Measurements from ENCODE around the gene ZNF276.

Gene ZNF276

DNA sequence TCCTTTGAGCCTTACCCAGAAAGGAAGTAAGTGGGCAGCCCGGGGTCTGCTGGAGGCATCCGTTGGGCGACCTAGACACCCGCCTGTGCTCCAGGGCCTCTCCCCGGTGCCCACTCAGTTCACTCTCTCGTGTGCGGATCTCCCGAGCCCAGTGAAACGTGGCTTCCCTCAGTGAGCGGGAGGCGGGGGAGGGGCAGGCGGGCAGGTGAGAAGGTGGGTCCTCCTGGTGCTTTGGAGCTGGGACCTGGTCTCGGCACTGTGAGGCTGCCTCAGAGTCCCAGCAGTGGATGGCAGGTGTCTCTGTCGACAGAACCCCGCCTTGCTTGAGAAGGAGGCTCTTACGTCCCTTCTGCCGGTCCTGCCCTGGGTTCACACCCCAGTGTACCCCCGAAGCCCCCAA, 8.0 kb downstream of the ZNF276 start:
- no peak overlapping the region for H3K27ac ChIP-seq (replicated peaks)
- TF ChIP-seq, protein P1, sequence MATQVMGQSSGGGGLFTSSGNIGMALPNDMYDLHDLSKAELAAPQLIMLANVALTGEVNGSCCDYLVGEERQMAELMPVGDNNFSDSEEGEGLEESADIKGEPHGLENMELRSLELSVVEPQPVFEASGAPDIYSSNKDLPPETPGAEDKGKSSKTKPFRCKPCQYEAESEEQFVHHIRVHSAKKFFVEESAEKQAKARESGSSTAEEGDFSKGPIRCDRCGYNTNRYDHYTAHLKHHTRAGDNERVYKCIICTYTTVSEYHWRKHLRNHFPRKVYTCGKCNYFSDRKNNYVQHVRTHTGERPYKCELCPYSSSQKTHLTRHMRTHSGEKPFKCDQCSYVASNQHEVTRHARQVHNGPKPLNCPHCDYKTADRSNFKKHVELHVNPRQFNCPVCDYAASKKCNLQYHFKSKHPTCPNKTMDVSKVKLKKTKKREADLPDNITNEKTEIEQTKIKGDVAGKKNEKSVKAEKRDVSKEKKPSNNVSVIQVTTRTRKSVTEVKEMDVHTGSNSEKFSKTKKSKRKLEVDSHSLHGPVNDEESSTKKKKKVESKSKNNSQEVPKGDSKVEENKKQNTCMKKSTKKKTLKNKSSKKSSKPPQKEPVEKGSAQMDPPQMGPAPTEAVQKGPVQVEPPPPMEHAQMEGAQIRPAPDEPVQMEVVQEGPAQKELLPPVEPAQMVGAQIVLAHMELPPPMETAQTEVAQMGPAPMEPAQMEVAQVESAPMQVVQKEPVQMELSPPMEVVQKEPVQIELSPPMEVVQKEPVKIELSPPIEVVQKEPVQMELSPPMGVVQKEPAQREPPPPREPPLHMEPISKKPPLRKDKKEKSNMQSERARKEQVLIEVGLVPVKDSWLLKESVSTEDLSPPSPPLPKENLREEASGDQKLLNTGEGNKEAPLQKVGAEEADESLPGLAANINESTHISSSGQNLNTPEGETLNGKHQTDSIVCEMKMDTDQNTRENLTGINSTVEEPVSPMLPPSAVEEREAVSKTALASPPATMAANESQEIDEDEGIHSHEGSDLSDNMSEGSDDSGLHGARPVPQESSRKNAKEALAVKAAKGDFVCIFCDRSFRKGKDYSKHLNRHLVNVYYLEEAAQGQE (IDR thresholded peaks at IDR 0.05; ENCODE audit: insufficient replicate concordance, low read depth), result no peak
- TF ChIP-seq POLR2AphosphoS5 (IDR thresholded peaks at IDR 0.05; ENCODE audit: low read depth) (no peak), GABPA (IDR thresholded peaks at IDR 0.05; ENCODE audit: low read depth) (no peak), SPI1 (IDR thresholded peaks at IDR 0.05; ENCODE audit: borderline replicate concordance, low read depth) (no peak)
- TF ChIP-seq, protein P2, sequence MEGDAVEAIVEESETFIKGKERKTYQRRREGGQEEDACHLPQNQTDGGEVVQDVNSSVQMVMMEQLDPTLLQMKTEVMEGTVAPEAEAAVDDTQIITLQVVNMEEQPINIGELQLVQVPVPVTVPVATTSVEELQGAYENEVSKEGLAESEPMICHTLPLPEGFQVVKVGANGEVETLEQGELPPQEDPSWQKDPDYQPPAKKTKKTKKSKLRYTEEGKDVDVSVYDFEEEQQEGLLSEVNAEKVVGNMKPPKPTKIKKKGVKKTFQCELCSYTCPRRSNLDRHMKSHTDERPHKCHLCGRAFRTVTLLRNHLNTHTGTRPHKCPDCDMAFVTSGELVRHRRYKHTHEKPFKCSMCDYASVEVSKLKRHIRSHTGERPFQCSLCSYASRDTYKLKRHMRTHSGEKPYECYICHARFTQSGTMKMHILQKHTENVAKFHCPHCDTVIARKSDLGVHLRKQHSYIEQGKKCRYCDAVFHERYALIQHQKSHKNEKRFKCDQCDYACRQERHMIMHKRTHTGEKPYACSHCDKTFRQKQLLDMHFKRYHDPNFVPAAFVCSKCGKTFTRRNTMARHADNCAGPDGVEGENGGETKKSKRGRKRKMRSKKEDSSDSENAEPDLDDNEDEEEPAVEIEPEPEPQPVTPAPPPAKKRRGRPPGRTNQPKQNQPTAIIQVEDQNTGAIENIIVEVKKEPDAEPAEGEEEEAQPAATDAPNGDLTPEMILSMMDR (IDR thresholded peaks at IDR 0.05; ENCODE audit: insufficient read depth, low read length), result no peak
- H3K4me3 ChIP-seq (replicated peaks; ENCODE audit: insufficient read depth, low read length), result no peak overlapping the region
- no peak for DNase-seq (ENCODE audit: low read depth in 1 of 2, low spot score in 1 of 2)
- H3K27me3 ChIP-seq (ENCODE audit: insufficient read depth, poor library complexity, severe bottlenecking), result no peaks in the 10 kb centered on the region

DNA sequence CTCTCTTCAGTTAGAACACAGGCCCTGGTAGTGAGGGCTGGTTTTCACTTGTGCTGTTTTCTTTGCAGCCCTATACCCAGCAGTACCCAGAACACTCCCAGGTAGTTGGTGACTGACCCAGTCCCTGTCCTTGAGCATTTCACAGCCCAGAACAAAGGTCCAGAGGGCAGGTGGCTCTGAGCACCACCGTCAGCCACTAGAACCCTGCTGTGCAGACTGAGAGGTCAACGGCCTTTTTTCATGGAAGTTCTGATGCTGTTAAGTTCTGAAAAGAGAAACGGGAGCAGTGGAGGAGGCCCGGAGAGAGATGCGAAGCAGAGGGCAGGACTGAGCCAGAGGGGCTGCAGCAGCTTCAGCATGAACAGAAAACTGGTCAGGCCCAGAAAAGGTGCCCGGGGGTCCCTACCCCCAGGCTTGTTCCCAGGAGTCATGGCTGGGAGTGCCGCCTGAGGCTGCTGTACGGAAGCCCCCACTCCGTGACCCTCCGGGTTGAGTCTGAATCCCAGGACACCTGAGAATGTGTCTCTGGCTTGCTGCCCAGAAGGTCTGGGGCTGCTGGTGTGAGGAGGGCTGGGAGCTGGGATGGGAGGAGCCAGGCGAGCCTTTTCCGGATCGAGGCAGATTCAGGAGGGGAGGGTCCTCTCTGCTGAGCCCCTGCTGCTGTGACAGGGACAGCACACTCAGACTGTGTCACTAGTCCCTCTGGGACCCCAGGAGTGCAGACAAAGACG, 8.7 kb downstream of the ZNF276 start:
- H3K4me3 ChIP-seq (replicated peaks; ENCODE audit: insufficient read depth, low read length), result no peak overlapping the region
- no peaks in the 10 kb centered on the region for H3K27me3 ChIP-seq (ENCODE audit: insufficient read depth, poor library complexity, severe bottlenecking)
- TF ChIP-seq GABPA (IDR thresholded peaks at IDR 0.05; ENCODE audit: low read depth) (no peak), SPI1 (IDR thresholded peaks at IDR 0.05; ENCODE audit: borderline replicate concordance, low read depth) (no peak), POLR2AphosphoS5 (IDR thresholded peaks at IDR 0.05; ENCODE audit: low read depth) (no peak)
- TF ChIP-seq, protein P2 (IDR thresholded peaks at IDR 0.05; ENCODE audit: insufficient read depth, low read length), result no peak
- TF ChIP-seq, protein P1 (IDR thresholded peaks at IDR 0.05; ENCODE audit: insufficient replicate concordance, low read depth), result no peak
- no peak for DNase-seq (ENCODE audit: low read depth in 1 of 2, low spot score in 1 of 2)
- no peak overlapping the region for H3K27ac ChIP-seq (replicated peaks)

DNA sequence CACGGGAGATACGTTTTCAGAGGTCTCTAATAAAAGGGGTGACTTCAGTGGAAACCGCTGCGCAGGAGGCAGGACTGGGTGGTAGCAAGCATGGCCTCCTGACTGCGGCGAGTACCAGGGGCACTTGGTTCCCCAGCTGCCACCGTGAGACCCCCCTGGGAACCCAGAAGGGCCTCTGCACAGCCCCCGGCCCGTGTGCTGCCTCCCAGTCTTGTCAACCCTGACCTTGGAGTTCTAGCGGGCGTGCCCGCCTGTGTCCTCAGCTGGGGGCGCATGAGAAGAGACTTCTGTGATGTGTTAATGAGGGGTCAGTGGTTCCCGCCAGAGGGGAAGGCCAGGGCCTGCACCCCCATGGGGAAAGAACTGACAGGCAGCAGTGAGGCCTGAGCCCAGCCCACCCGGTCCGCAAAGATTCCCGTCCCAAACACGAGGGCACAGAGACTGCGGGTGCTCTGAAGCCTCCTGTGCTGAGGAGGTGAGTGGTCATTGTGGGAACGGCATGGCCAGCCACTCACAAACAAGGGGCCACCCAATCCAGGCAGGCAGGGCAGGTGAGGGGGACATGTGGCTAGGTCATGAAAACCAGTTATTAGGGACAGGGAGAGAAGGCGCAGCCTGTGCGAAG, 9.4 kb downstream of the ZNF276 start:
- TF ChIP-seq GABPA (IDR thresholded peaks at IDR 0.05; ENCODE audit: low read depth), result no peak
- TF ChIP-seq, protein P2 (IDR thresholded peaks at IDR 0.05; ENCODE audit: insufficient read depth, low read length), result no peak
- TF ChIP-seq, protein P1 (IDR thresholded peaks at IDR 0.05; ENCODE audit: insufficient replicate concordance, low read depth), result no peak
- no peak for TF ChIP-seq POLR2AphosphoS5 (IDR thresholded peaks at IDR 0.05; ENCODE audit: low read depth)
- no peak for TF ChIP-seq SPI1 (IDR thresholded peaks at IDR 0.05; ENCODE audit: borderline replicate concordance, low read depth)
- Histone ChIP-seq H3K27me3 (ENCODE audit: insufficient read depth, poor library complexity, severe bottlenecking) (no peaks in the 10 kb centered on the region), H3K4me3 (replicated peaks; ENCODE audit: insufficient read depth, low read length) (no peak overlapping the region), H3K27ac (replicated peaks) (no peak overlapping the region)
- DNase-seq (ENCODE audit: low read depth in 1 of 2, low spot score in 1 of 2), result no peak
